DMS153 treated with DMSO at 0.1 percent for 48 hours (cell line): Measurements from ENCODE around the gene RANGAP1.
"Not testable (repeated sequence)": the region's sequence is repeated elsewhere in the genome, so short reads cannot be mapped to it uniquely, and the experiment has no call there.

ENCODE experiments used
- DNase-seq: peaks from one replicate; lab custom pipeline; 2025; ENCODE audit not compliant: unreplicated experiment; lab: John Stamatoyannopoulos, UW

The RANGAP1 gene

DNA sequence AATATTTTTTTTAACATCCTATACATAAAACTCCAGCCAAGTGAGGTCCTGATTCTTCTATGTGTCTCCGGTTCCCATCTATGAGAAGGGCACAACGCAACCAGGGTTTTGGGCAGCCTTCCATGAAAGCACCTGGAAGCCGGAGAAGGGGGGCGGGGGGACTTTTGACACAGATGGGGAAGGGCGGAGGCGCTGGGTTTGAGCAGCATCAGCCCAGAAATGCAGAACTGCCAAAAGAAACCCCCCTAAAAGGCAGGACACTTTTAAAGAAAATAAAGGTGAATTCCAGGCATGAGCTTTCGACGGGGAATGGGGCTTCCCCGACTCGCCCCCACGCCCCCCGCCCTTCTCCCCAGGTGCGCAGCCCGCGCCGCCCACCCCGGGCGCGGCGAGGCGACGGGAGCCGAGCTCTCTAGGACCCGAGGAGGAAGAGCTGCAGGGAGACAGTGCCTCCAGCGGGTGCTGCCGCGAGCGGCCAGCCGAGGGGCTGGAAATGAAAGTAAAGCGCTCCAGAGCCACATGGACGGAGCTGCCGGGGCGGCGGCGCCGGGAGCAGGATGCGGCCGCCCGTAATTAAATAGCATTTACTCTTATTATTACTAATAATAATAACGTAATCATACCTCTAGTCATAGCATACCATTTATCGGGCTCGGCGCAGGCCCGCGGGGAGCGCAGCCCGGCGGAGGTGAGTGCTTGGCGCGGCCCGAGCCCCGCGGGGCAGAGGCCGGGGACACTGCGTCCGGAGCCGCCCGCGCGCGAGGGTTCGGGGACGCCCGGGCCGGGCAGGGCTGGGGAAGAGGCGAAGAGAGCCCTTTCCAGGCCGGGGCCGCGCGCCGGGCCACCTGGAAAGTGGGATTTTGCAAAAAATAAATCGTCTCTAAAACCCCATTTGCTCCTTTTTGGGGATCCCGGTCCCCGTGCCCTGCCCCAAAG is 15.4 kb upstream of the RANGAP1 start, which contains the start of gene ZC3H7B:
ZC3H7B (plus strand) TSS at position 441 of the 936 bp plus-strand sequence. CDS start 19,136 bp downstream, outside the sequence.
- DNase-seq = peak; percentile 76

- DNase-seq = no peak
Observed at GRCh38 chr22:41300661-41301060, 14.7 kb upstream of the RANGAP1 start.

DNA sequence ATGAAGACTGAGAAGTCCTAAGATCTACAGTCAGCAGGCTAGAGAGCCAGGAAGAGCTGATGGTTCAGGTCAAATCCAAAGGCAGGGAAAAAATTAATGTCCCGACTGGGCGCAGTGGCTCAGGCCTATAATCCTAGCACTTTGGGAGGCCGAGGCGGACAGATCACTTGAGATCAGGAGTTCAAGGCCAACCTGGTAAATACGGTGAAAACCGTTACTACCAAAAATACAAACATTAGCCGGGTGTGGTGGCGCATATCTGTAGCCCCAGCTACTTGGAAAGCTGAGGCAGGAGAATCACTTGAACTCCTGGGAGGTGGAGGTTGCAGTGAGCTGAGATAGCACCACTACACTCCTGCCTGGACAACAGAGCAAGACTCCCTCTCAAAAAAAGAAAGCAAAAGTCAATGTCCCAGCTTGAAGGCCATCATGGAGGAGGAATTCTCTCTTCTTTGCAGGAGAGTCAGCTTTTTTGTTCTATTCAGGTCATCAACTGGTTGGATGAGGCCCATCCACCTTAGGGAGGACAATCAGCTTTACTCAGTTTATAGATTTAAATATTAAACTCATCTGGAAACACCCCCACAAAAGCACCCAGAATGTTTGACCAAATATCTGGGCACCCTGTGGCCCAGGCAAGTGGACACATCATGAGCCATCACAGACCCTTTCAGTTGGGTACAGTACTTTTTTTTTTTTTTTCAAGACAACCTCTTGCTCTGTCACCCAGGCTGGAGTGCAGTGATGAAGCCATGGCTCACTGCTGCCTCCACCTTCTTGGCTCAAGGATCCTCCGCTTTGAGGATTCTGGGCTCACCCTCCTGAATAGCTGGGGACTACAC is 11.1 kb upstream of the RANGAP1 start:
- DNase-seq = no peak

GRCh38 chr22:41294816-41295215 is 8.8 kb upstream of the RANGAP1 start:
- DNase-seq = not testable (repeated sequence)

GRCh38 chr22:41290262-41291221 is 4.6 kb upstream of the RANGAP1 start:
- no peak for DNase-seq

DNA sequence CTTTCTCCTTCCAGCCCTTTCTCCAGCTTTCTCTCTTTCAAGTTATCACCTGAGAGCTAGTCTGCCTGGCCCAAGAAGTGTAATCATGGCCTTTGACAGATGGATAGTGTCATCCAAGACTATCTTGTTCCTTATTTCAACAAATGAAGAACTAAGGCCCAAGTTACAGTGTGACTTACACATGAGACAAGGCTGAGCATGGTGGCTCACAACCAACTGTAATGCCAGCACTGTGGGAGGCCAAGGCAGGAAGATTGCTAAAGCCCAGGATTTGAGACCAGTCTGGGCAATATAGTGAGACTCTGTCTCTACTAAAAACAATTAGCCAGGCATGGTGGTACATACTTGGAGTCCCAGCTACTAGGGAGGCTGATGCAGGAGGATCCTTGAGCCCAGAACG is 3.7 kb upstream of the RANGAP1 start:
- DNase-seq = no peak

DNA sequence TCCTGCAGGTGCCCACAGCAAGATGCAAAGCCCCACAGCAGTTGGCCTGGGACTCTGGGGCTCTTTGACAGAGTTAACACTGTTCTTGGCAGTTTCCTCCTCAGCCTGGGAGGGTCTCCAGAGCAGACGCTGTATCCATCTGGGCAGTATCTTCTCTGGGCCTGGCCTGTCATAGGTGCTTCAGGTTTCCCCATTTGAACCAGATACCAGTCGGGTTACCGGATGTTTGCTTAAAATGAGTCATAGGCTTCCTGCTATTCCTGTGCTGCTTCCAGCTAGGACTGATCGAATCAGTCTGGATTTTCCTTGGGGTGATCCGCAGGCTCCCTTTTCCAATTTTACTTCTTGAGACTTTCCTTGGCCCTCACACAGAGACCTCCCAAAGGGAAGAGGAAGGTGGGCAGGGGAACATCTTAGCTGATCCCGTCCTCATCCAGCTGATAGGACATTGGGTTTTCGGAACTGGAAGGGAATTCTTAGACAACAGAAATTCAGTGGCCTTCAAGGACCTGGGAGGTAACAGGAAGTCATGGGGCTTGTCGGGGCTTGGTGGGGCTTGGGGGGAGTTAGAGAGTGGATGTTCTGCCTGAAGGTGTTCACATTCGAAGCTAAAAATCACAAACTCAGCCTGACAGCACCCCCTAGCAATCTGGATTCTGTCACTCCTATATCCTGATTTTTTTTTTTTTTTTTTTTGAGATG is 2.4 kb upstream of the RANGAP1 start:
- peak; percentile 58 for DNase-seq

- DNase-seq = peak; percentile 43
Observed at GRCh38 chr22:41286639-41287091, 678 bp upstream of the RANGAP1 start.

GRCh38 chr22:41285441-41285819 is 557 bp downstream of the RANGAP1 start:
- no peak for DNase-seq

DNA sequence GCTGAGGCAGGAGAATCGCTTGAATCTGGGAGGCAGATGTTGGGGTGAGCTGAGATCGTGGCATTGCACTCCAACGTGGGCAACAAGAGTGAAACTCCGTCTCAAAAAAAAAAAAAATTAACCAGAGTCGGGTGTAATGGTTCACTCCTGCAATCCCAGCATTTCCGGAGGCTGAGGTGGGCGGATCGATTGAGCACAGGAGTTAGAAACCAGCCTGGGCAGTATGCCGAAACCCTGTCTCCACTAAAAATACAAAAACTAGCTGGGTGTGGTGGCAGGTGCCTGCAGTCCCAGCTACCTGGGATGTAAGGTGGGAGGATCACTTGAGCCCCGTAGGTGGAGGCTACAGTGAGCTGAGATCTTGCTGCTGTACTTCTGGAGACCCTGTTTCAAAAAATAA is 1.5 kb downstream of the RANGAP1 start:
- DNase-seq = no peak

- no peak for DNase-seq
Observed at GRCh38 chr22:41280854-41281253, 5.1 kb downstream of the RANGAP1 start.

DNA sequence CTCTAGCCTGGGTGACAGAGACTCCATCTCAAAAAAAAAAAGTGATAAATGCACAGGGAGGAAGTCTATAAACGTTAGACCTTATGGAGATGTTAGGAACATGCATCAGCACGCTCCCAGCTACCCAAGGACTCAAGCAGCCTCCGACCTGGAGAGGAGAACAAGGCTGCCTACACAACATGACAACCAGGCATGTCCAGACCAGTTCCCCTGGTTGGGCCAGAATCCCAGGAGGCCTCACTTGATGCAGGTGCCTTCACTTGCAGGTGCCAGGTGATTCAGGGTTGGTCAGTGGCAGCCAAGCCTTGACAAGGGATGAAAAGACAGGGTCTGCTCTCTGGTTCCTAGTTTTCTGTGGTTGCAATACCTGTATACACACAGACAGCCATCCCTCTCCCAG is 5.9 kb downstream of the RANGAP1 start:
- peak; percentile 11 for DNase-seq

GRCh38 chr22:41274856-41275255 is 11.1 kb downstream of the RANGAP1 start:
- no peak for DNase-seq

- DNase-seq = no peak
Observed at GRCh38 chr22:41273128-41273527, 12.9 kb downstream of the RANGAP1 start.

DNA sequence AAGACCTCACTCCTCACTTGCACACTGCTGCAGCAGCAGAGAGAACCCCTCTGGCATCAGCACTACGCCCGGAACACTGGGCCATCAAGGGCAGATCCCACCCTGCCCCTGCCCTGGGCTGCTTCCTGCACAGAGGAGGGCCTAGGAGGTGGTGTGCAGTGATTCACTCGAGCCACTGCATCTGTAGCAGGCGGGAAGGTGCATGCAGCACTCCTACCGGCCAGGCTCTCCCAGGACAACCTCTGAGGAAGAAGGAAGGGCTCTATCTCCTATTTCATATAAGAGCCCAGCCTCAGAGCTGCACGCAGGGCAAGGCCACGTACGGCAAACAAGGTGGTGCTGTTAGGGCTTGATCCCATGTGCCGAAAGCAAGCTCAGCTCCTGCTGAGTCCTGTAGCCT is 14.2 kb downstream of the RANGAP1 start:
- DNase-seq = no peak

- DNase-seq = no peak
Observed at GRCh38 chr22:41267958-41268357, 18.0 kb downstream of the RANGAP1 start.

DNA sequence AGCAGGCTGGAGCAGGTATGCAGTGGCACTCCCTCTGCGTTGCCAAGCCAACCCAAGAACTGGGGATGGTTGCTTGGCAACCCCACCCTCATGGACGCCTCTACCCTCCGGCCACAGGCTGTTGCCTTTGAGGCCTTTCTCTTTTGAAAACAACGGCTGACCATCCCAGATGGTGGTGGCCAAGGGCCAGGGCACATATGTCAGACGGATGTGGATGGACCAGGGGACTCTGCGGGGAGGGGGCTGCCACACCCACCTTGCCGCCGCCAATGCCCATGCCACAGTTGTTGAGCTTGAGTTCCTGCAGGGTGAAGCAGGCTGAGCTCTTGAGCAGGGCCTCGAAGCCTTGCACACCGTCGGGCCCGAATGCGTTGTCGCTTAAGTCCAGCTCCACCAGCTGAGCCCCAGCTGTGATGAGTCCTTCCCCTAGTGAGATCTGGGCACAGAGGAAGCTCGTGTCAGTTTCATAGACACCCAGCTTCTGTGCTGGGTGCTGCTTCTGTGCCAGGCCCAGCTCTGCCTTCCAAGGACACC is 21.5 kb downstream of the RANGAP1 start:
- DNase-seq = no peak

GRCh38 chr22:41263704-41264103 is 22.3 kb downstream of the RANGAP1 start:
- no peak for DNase-seq

DNA sequence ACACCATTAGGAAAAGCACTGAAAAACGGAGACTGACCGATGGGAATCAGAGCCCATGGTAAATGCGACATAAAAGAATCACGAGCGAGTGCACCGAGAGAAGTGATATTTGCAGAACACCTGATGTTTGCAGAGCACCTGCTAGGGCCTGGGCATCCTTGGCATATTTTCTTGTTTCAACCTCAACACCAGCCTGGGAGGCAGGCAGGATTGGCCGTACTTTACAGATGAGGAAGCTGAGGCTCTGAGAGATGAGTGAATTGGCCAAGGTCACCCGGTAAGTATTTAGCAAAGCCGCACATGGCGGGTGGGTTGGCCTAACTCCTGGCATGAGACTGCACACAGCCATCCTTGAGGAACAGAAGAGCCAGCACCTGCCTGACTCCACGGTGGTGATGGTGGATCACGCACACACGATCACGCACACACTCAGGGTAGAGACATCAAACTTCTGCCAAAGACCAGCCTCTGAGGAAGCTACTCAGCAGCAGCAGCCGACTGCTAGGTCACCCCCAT is 23.7 kb downstream of the RANGAP1 start:
- no peak for DNase-seq
